H1 (cell line): Measurements from ENCODE around the gene EFNA3. TPM values are rescaled to one million over a fixed set of nuclear protein-coding genes. Genes with fewer than 3 reads are reported as not detected.

Experiments used
- CTCF ChIA-PET: fragments of 300-600 bp; sonication (Branson Sonifier 250); formaldehyde crosslinking; loops from one replicate; lab custom pipeline; 2021; ENCODE audit not compliant: partially characterized antibody; lab: Charles Lee
- POLR2A ChIA-PET: fragments of 300-600 bp; sonication (Branson Sonifier 250); formaldehyde crosslinking; loops from one replicate; lab custom pipeline; 2021; ENCODE audit warnings: inconsistent platforms; ENCODE audit not compliant: partially characterized antibody; lab: Charles Lee
- DNase-seq, 2 experiments: peaks; one replicate each; pipeline versions ENCODE4 v3.0.0 to v3.0.0-alpha.2; 2010 to 2022; ENCODE audit warnings: low spot score in 2 of 2, low read depth in 1 of 2, mixed read lengths in 1 of 2
- FAIRE-seq: peaks from 2 replicates; lab custom pipeline; 2011; peaks lifted over from hg19 to GRCh38; lab: Jason Lieb, UNC
- H2AFZ ChIP-seq: 2 replicates; pipeline ENCODE4 v1.8.1; 2012; ENCODE audit warnings: low read length, inconsistent platforms
- H2AK5ac ChIP-seq: 2 replicates; pipeline ENCODE4 v1.6.1; 2013; ENCODE audit warnings: low read depth, low read length
- H2BK120ac ChIP-seq: replicated peaks from 2 replicates; pipeline ENCODE3; 2013; ENCODE audit warnings: low read depth, low read length, inconsistent platforms
- H2BK12ac ChIP-seq: 2 replicates; pipeline ENCODE4 v1.6.1; 2013; ENCODE audit warnings: low read depth, low read length
- H2BK15ac ChIP-seq: 2 replicates; pipeline ENCODE4 v1.6.1; 2013; ENCODE audit warnings: low read length
- H2BK20ac ChIP-seq: 2 replicates; pipeline ENCODE4 v1.6.1; 2013; ENCODE audit warnings: low read length
- H2BK5ac ChIP-seq: 2 replicates; pipeline ENCODE4 v1.6.1; 2013; ENCODE audit warnings: low read depth, low read length
- H3K14ac ChIP-seq: 2 replicates; pipeline ENCODE4 v1.6.1; 2013; ENCODE audit warnings: inconsistent platforms; ENCODE audit not compliant: insufficient read length
- H3K18ac ChIP-seq: 2 replicates; pipeline ENCODE4 v1.6.1; 2013; ENCODE audit warnings: low read length; ENCODE audit errors: extremely low read depth
- H3K23ac ChIP-seq: 2 replicates; pipeline ENCODE4 v1.6.1; 2013; ENCODE audit warnings: inconsistent platforms; ENCODE audit not compliant: insufficient read length
- H3K23me2 ChIP-seq: 2 replicates; pipeline ENCODE4 v1.6.1; 2013; ENCODE audit warnings: low read depth, low read length
- H3K27ac ChIP-seq: 2 replicates; pipeline ENCODE4 v1.6.1; 2011; ENCODE audit warnings: low read depth, low read length, inconsistent platforms
- H3K27me3 ChIP-seq, 4 experiments: replicated peaks in 1 of 4; 1 replicate in 1 of 4; 2 replicates in 3 of 4; pipeline versions ENCODE4 v1.6.1 to v1.8.1; 2011 to 2013; ENCODE audit warnings: low read length in 3 of 4, mild to moderate bottlenecking in 3 of 4, inconsistent platforms in 2 of 4, mixed read lengths in 2 of 4, moderate library complexity in 1 of 4; ENCODE audit not compliant: control insufficient read depth in 3 of 4, insufficient read depth in 3 of 4; ENCODE audit errors: extremely low read depth in 1 of 4
- H3K36me3 ChIP-seq, 4 experiments: 2 replicates each; pipeline versions ENCODE4 v1.6.1 to v1.8.1; 2011 to 2013; ENCODE audit warnings: mild to moderate bottlenecking in 4 of 4, low read length in 3 of 4, moderate library complexity in 2 of 4, control low read depth in 1 of 4, inconsistent platforms in 1 of 4; ENCODE audit not compliant: insufficient read depth in 4 of 4, control insufficient read depth in 2 of 4
- H3K4ac ChIP-seq: replicated peaks from 2 replicates; pipeline ENCODE3; 2013; ENCODE audit warnings: low read length, low read depth, mixed read lengths, inconsistent platforms; ENCODE audit not compliant: insufficient read length
- H3K4me1 ChIP-seq, 4 experiments: replicated peaks in 1 of 4; 1 replicate in 1 of 4; 2 replicates in 3 of 4; pipeline versions ENCODE4 v1.6.1 to v1.8.1; 2011 to 2013; ENCODE audit warnings: low read length in 3 of 4, inconsistent platforms in 2 of 4, mixed read lengths in 1 of 4; ENCODE audit not compliant: insufficient read depth in 4 of 4, control insufficient read depth in 3 of 4
- H3K4me2 ChIP-seq, 2 experiments: 2 replicates each; pipeline versions ENCODE4 v1.6.1 to v1.8.1; 2011 to 2013; ENCODE audit warnings: low read depth in 2 of 2, low read length in 2 of 2, control low read depth in 1 of 2, inconsistent platforms in 1 of 2, mild to moderate bottlenecking in 1 of 2; ENCODE audit not compliant: insufficient read depth in 1 of 2
- H3K4me3 ChIP-seq, 4 experiments: fragments of 200-600, 300-600 bp in 1 of 4; sonication (generic), shearing (Covaris generic), sonication (Bioruptor Twin) in 1 of 4; 2 replicates each; pipeline versions ENCODE4 v1.5.1 to v1.8.1; 2011 to 2016; ENCODE audit warnings: low read length in 4 of 4, low read depth in 3 of 4, control low read depth in 2 of 4, inconsistent platforms in 2 of 4, mild to moderate bottlenecking in 2 of 4, mixed read lengths in 1 of 4, moderate library complexity in 1 of 4; ENCODE audit not compliant: insufficient read depth in 2 of 4; ENCODE audit errors: extremely low read depth in 1 of 4
- H3K56ac ChIP-seq: replicated peaks from 2 replicates; pipeline ENCODE3; 2013; ENCODE audit warnings: low read depth, mild to moderate bottlenecking, mixed read lengths, low read length, inconsistent platforms; ENCODE audit not compliant: insufficient read length
- H3K79me1 ChIP-seq: 2 replicates; pipeline ENCODE4 v1.6.1; 2013; ENCODE audit warnings: low read depth, low read length, control low read depth
- H3K79me2 ChIP-seq, 2 experiments: 2 replicates each; pipeline versions ENCODE4 v1.6.1 to v1.8.1; 2012 to 2013; ENCODE audit warnings: low read length in 2 of 2, mild to moderate bottlenecking in 2 of 2, inconsistent platforms in 1 of 2; ENCODE audit not compliant: insufficient read depth in 2 of 2, control insufficient read depth in 1 of 2
- H3K9ac ChIP-seq, 4 experiments: replicated peaks in 1 of 4; 1 replicate in 1 of 4; 2 replicates in 3 of 4; pipeline versions ENCODE4 v1.6.1 to v1.8.1; 2011 to 2013; ENCODE audit warnings: low read depth in 3 of 4, low read length in 3 of 4, control low read depth in 2 of 4, mild to moderate bottlenecking in 2 of 4, moderate library complexity in 2 of 4, inconsistent platforms in 1 of 4; ENCODE audit errors: extremely low read depth in 1 of 4
- H3K9me3 ChIP-seq, 2 experiments: 2 replicates each; pipeline versions ENCODE4 v1.6.1 to v1.8.1; 2012 to 2013; ENCODE audit warnings: mild to moderate bottlenecking in 2 of 2, moderate library complexity in 2 of 2, control low read depth in 1 of 2, inconsistent platforms in 1 of 2, low read depth in 1 of 2, low read length in 1 of 2, mixed read lengths in 1 of 2; ENCODE audit not compliant: insufficient read depth in 2 of 2
- H4K20me1 ChIP-seq, 2 experiments: replicated peaks in 1 of 2; 2 replicates each; pipeline versions ENCODE3 to v1.8.1; 2011 to 2013; ENCODE audit warnings: inconsistent platforms in 2 of 2, low read length in 2 of 2, mild to moderate bottlenecking in 1 of 2; ENCODE audit not compliant: insufficient read depth in 2 of 2, control insufficient read depth in 1 of 2
- H4K5ac ChIP-seq: 2 replicates; pipeline ENCODE4 v1.6.1; 2013; ENCODE audit warnings: low read length, low read depth, mixed read lengths, inconsistent platforms; ENCODE audit not compliant: insufficient read length
- H4K8ac ChIP-seq: 2 replicates; pipeline ENCODE4 v1.8.0; 2013; ENCODE audit warnings: mild to moderate bottlenecking, moderate library complexity, low read length, inconsistent platforms; ENCODE audit not compliant: insufficient read depth; ENCODE audit errors: extremely low read depth
- H4K91ac ChIP-seq: replicated peaks from 2 replicates; pipeline ENCODE3; 2013; ENCODE audit warnings: low read length, mixed read lengths, inconsistent platforms; ENCODE audit not compliant: insufficient read length
- ASH2L ChIP-seq: fragments of 200-600, 300-600 bp; sonication (generic); IDR thresholded peaks from one replicate; pipeline ENCODE4 v1.7.1; 2017; ENCODE audit warnings: low read length
- EZH2 ChIP-seq: fragments of 200-600 bp; sonication (generic); IDR thresholded peaks from 2 replicates; pipeline ENCODE4 v1.7.1; 2012; ENCODE audit warnings: low read depth, mild to moderate bottlenecking, moderate library complexity, low read length, inconsistent platforms; ENCODE audit not compliant: severe bottlenecking
- NANOG ChIP-seq: IDR thresholded peaks from 2 replicates; pipeline ENCODE4 v1.6.1; 2011; ENCODE audit warnings: low read length, low read depth, mild to moderate bottlenecking, inconsistent platforms; ENCODE audit not compliant: insufficient read depth, poor library complexity, severe bottlenecking
- WGBS, 2 experiments: shearing (Covaris generic) in 1 of 2; methylation state at CpG; one replicate each; pipeline versions ENCODE4 v1.1.6 to v1.1.7; 2013 to 2015; ENCODE audit warnings: low lambda C conversion rate in 2 of 2, mixed read lengths in 2 of 2, inconsistent platforms in 1 of 2, low coverage in 1 of 2, missing lambda C conversion rate in 1 of 2; ENCODE audit not compliant: insufficient replicate concordance in 2 of 2, insufficient coverage in 1 of 2, insufficient read length in 1 of 2; ENCODE audit errors: extremely low coverage in 1 of 2, missing lambda C conversion rate in 1 of 2; 5-methylcytosine and 5-hydroxymethylcytosine counted together
- polyA plus RNA-seq, 7 experiments: library from polyadenylated mRNA; depleted of rRNA in 3 of 7; stranded (reverse) in 5 of 7; unstranded in 2 of 7; fragments of >200 nt in 5 of 7; fragments of 200-250 nt in 2 of 7; gene quantifications; 1 replicate in 5 of 7; 2 replicates in 1 of 7; 4 replicates in 1 of 7; pipeline versions ENCODE4 v1.2.1 to v1.2.3, GENCODE V29; 2011 to 2013; ENCODE audit warnings: missing spikeins in 2 of 7, mixed read lengths in 2 of 7
- total RNA-seq: library from RNA; stranded (reverse); fragmentation: NEBNext Ultra II Directional; extraction: Animal tissue kit (Norgen Biotek cat#: 25700); gene quantifications from 2 replicates; pipeline ENCODE4 v1.2.1, GENCODE V29; 2021

The EFNA3 gene
- total and polyA plus RNA-seq, 2 of the 8 experiments (the other 6 are each of a cell fraction or from before 2014, with no cell fraction given) = 10.8 to 13.8 TPM

GRCh38 chr1:155051777-155052398, 26.7 kb upstream of the EFNA3 start:
- H2BK12ac ChIP-seq = no peak overlapping the region
- no peak overlapping the region for H2BK120ac ChIP-seq
- no peak overlapping the region for H3K4ac ChIP-seq
- H3K27ac ChIP-seq = no peak overlapping the region
- H2AK5ac ChIP-seq = no peak overlapping the region
- DNase-seq = no peak
- no peaks in the 10 kb centered on the region for H3K9me3 ChIP-seq
- H3K27me3 ChIP-seq = peaks cover 0 to 18% (median 12%) of the 10 kb centered on the region in 4 experiments; a peak in 5 of 7 replicates
- H3K23me2 ChIP-seq = peaks cover 16% of the 10 kb centered on the region
- CTCF ChIA-PET = interaction anchor here (0.9 to 33.9 kb wide), 10 partner anchors 1 to 139 kb away, joined by 3 to 907 read pairs (median 6); partner anchors contain the start of genes ADAM15, EFNA3, EFNA4 and SHC1
- WGBS, 2 experiments = 4% methylated on average over 12 of the region's 27 CpGs; no CpG with 5 or more reads in 1 of the 2 experiments
- peak overlapping the region; percentile 42 to 96 for H3K4me2 ChIP-seq
- H3K56ac ChIP-seq = no peak overlapping the region
- peak; percentile 15 for TF ChIP-seq ASH2L
- TF ChIP-seq EZH2 = peak; percentile 13
- TF ChIP-seq NANOG = no peak
- TF ChIP-seq, all 59 proteins: peak for 2
- no peaks in the 10 kb centered on the region for H3K79me2 ChIP-seq
- peaks cover 4 to 24% (median 10%) of the 10 kb centered on the region in 4 experiments; a peak in 6 of 7 replicates for H3K4me1 ChIP-seq
- POLR2A ChIA-PET = interaction anchor here (0.9 to 2.6 kb wide), 14 partner anchors 9 to 96 kb away, joined by 3 to 9 read pairs (median 4); partner anchors contain the start of genes EFNA4, LENEP, PBXIP1 and PYGO2
- H4K5ac ChIP-seq = no peak overlapping the region
- no peak overlapping the region for H2BK5ac ChIP-seq
- no peak overlapping the region for H4K8ac ChIP-seq
- no peak overlapping the region for H3K18ac ChIP-seq
- H2BK15ac ChIP-seq = 0 out of 2 replicates have a peak overlapping the region, but pooled peaks have one; percentile 46
- no peak overlapping the region for H3K23ac ChIP-seq
- no peaks in the 10 kb centered on the region for H3K79me1 ChIP-seq
- H4K91ac ChIP-seq = no peak overlapping the region
- H3K9ac ChIP-seq = peak overlapping the region in 1 of 4 experiments; percentile 20; a peak in 2 of 7 replicates
- H3K36me3 ChIP-seq = peaks cover 0 to 3% (median 0%) of the 10 kb centered on the region in 4 experiments; a peak in 1 of 8 replicates
- no peak for FAIRE-seq
- H3K4me3 ChIP-seq = peak overlapping the region; percentile 32 to 76 (median 55)
- H4K20me1 ChIP-seq = peaks cover 2 to 7% of the 10 kb centered on the region in 2 experiments
- no peak overlapping the region for H2AFZ ChIP-seq
- no peak overlapping the region for H3K14ac ChIP-seq
- H2BK20ac ChIP-seq = no peak overlapping the region
